Measurements from ENCODE around the gene SCGB1D4.

DNA sequence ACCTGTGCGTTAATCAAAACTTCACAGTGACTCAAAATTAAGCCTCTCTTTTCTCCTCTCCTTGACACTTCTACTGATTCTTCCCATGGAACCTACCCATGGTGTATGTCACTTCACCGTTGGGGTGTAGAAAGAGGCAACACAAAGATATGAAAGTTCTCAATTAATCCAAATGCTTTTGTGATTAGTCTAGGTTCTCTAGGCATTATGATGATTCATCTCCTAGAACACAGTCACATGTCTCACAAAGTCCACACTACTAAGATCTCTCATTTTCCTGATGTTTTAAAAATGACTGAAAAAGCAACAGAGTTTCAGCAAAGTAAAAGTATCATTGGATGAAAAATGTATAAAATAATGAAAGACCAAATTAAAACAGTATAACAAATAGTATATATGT is 42.6 kb downstream of the SCGB1D4 start:
- TF ChIP-seq, protein P1, sequence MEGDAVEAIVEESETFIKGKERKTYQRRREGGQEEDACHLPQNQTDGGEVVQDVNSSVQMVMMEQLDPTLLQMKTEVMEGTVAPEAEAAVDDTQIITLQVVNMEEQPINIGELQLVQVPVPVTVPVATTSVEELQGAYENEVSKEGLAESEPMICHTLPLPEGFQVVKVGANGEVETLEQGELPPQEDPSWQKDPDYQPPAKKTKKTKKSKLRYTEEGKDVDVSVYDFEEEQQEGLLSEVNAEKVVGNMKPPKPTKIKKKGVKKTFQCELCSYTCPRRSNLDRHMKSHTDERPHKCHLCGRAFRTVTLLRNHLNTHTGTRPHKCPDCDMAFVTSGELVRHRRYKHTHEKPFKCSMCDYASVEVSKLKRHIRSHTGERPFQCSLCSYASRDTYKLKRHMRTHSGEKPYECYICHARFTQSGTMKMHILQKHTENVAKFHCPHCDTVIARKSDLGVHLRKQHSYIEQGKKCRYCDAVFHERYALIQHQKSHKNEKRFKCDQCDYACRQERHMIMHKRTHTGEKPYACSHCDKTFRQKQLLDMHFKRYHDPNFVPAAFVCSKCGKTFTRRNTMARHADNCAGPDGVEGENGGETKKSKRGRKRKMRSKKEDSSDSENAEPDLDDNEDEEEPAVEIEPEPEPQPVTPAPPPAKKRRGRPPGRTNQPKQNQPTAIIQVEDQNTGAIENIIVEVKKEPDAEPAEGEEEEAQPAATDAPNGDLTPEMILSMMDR (IDR thresholded peaks at IDR 0.05; ENCODE audit: low read length): no peak
- TF ChIP-seq EZH2 (IDR thresholded peaks at IDR 0.05; ENCODE audit: borderline replicate concordance, low read length): no peak

Data from OCI-LY1 (cell line).